ENCODE measurements around the gene PRDM8. TPM values are rescaled to one million over a fixed set of nuclear protein-coding genes. Genes with fewer than 3 reads are reported as not detected.

PRDM8 gene
- polyA plus RNA-seq, 2 of the 4 experiments (the other 2 are of a cell fraction): 0.10 to 0.14 TPM

- ChIA-PET POLR2A (no interaction called here), CTCF (interaction anchor here (3.7 kb wide), 1 partner anchor 13 kb away, joined by 14 read pairs; no protein-coding TSS in a partner anchor)
- no peak for FAIRE-seq
- H3K27ac ChIP-seq: no peak overlapping the region
- TF ChIP-seq ELK1 (IDR thresholded peaks at IDR 0.05; ENCODE audit: low read depth, low read length) (no peak), FOXS1 (CRISPR knock-in tag; IDR thresholded peaks at IDR 0.05) (no peak), SMC3 (IDR thresholded peaks at IDR 0.05) (no peak), HEYL (CRISPR knock-in tag; IDR thresholded peaks at IDR 0.05) (no peak), CEBPB (IDR thresholded peaks at IDR 0.05) (no peak), CTCF (IDR thresholded peaks at IDR 0.05) (no peak), NPAS2 (CRISPR knock-in tag; IDR thresholded peaks at IDR 0.05; ENCODE audit: borderline replicate concordance) (no peak), ZNF302 (CRISPR knock-in tag; IDR thresholded peaks at IDR 0.05) (no peak), POLR2AphosphoS2 (conservative IDR thresholded peaks at IDR 0.05; ENCODE audit: low read length) (no peak), JUNB (IDR thresholded peaks at IDR 0.05) (no peak), KDM1A (IDR thresholded peaks at IDR 0.05; ENCODE audit: low read depth) (no peak), CBX8 (IDR thresholded peaks at IDR 0.05) (no peak), RFX5 (IDR thresholded peaks at IDR 0.05) (no peak), FOSB (CRISPR knock-in tag; IDR thresholded peaks at IDR 0.05) (no peak), POLR2A (IDR thresholded peaks at IDR 0.05; ENCODE audit: low read length) (no peak)
- no peak overlapping the region for H3K4me3 ChIP-seq
- H3K4me1 ChIP-seq: no peaks in the 10 kb centered on the region
- no peak for ATAC-seq
- no peak for DNase-seq (ENCODE audit: low read depth in 1 of 2, low spot score in 1 of 2)
- no peaks in the 10 kb centered on the region for H3K9me3 ChIP-seq
- WGBS (ENCODE audit: missing lambda C conversion rate): 36% methylated on average over 3 of the region's 3 CpGs
- no peak overlapping the region for H3K4me2 ChIP-seq
Measured at GRCh38 chr4:80189581-80189955, 7.7 kb upstream of the PRDM8 start.

GRCh38 chr4:80189956-80190677, 7.2 kb upstream of the PRDM8 start:
- CTCF ChIA-PET: interaction anchor here (0.6 kb wide), 1 partner anchor 1326 kb away, joined by 3 read pairs; no protein-coding TSS in a partner anchor
- Histone ChIP-seq H3K4me2 (no peak overlapping the region), H3K9me3 (no peaks in the 10 kb centered on the region), H3K4me1 (no peaks in the 10 kb centered on the region), H3K27ac (no peak overlapping the region), H3K4me3 (no peak overlapping the region)
- TF ChIP-seq RARB (CRISPR knock-in tag; IDR thresholded peaks at IDR 0.05) (no peak), CBX8 (IDR thresholded peaks at IDR 0.05) (no peak), FOSL2 (IDR thresholded peaks at IDR 0.05) (no peak), FOSL2 (CRISPR knock-in tag; IDR thresholded peaks at IDR 0.05) (no peak), RCOR1 (IDR thresholded peaks at IDR 0.05; ENCODE audit: low read depth, low read length) (no peak), HOXB13 (CRISPR knock-in tag; IDR thresholded peaks at IDR 0.05; ENCODE audit: low read depth) (no peak), JUN (IDR thresholded peaks at IDR 0.05) (no peak), CEBPB (IDR thresholded peaks at IDR 0.05) (no peak), KDM1A (IDR thresholded peaks at IDR 0.05; ENCODE audit: low read depth) (no peak), EHMT2 (IDR thresholded peaks at IDR 0.05; ENCODE audit: low read depth) (no peak)
- TF ChIP-seq, protein P1, sequence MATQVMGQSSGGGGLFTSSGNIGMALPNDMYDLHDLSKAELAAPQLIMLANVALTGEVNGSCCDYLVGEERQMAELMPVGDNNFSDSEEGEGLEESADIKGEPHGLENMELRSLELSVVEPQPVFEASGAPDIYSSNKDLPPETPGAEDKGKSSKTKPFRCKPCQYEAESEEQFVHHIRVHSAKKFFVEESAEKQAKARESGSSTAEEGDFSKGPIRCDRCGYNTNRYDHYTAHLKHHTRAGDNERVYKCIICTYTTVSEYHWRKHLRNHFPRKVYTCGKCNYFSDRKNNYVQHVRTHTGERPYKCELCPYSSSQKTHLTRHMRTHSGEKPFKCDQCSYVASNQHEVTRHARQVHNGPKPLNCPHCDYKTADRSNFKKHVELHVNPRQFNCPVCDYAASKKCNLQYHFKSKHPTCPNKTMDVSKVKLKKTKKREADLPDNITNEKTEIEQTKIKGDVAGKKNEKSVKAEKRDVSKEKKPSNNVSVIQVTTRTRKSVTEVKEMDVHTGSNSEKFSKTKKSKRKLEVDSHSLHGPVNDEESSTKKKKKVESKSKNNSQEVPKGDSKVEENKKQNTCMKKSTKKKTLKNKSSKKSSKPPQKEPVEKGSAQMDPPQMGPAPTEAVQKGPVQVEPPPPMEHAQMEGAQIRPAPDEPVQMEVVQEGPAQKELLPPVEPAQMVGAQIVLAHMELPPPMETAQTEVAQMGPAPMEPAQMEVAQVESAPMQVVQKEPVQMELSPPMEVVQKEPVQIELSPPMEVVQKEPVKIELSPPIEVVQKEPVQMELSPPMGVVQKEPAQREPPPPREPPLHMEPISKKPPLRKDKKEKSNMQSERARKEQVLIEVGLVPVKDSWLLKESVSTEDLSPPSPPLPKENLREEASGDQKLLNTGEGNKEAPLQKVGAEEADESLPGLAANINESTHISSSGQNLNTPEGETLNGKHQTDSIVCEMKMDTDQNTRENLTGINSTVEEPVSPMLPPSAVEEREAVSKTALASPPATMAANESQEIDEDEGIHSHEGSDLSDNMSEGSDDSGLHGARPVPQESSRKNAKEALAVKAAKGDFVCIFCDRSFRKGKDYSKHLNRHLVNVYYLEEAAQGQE (IDR thresholded peaks at IDR 0.05): no peak
- ATAC-seq: no peak
- WGBS (ENCODE audit: missing lambda C conversion rate): 84% methylated on average over 30 of the region's 36 CpGs
- POLR2A ChIA-PET: no interaction called here
- no peak for FAIRE-seq
- no peak for DNase-seq (ENCODE audit: low read depth in 1 of 2, low spot score in 1 of 2)
